KMS-11 (cell line): Measurements from ENCODE around the gene AMIGO3.

Experiments
- H2AFZ ChIP-seq: fragments of 200-600 bp; sonication (generic); 2 replicates; pipeline ENCODE4 v1.6.1; 2016; ENCODE audit warnings: antibody characterized with exemption, mixed run types, low read depth
- H3K27ac ChIP-seq: fragments of 200-600 bp; sonication (generic); 2 replicates; pipeline ENCODE4 v1.6.1; 2016; ENCODE audit warnings: mild to moderate bottlenecking, mixed run types
- H3K27me3 ChIP-seq: fragments of 200-600 bp; sonication (generic); 2 replicates; pipeline ENCODE4 v1.6.1; 2017; ENCODE audit warnings: mild to moderate bottlenecking, low read depth, mixed run types, moderate library complexity; ENCODE audit not compliant: insufficient read depth
- H3K36me3 ChIP-seq: fragments of 200-600 bp; sonication (generic); 2 replicates; pipeline ENCODE4 v1.6.1; 2017; ENCODE audit warnings: mild to moderate bottlenecking, mixed run types; ENCODE audit not compliant: insufficient read depth
- H3K4me1 ChIP-seq: fragments of 200-600 bp; sonication (generic); 2 replicates; pipeline ENCODE4 v1.6.1; 2016; ENCODE audit warnings: mild to moderate bottlenecking, low read depth, mixed run types; ENCODE audit not compliant: poor library complexity, severe bottlenecking
- H3K4me2 ChIP-seq: fragments of 200-600 bp; sonication (generic); 2 replicates; pipeline ENCODE4 v1.7.0; 2016; ENCODE audit warnings: mild to moderate bottlenecking, mixed run types
- H3K4me3 ChIP-seq: fragments of 200-600 bp; sonication (generic); IDR thresholded peaks from 2 replicates; pipeline ENCODE4 v1.6.1; 2017; ENCODE audit warnings: low read depth, low read length, mixed read lengths; ENCODE audit not compliant: insufficient read depth
- H3K79me2 ChIP-seq: fragments of 200-600 bp; sonication (generic); 2 replicates; pipeline ENCODE4 v1.6.1; 2016; ENCODE audit warnings: low read depth, mixed run types; ENCODE audit not compliant: insufficient read depth
- H3K9ac ChIP-seq: fragments of 200-600 bp; sonication (generic); 2 replicates; pipeline ENCODE4 v1.6.1; 2016; ENCODE audit warnings: mild to moderate bottlenecking, mixed run types
- H4K20me1 ChIP-seq: fragments of 200-600 bp; sonication (generic); 2 replicates; pipeline ENCODE4 v1.6.1; 2016; ENCODE audit warnings: mild to moderate bottlenecking, mixed run types; ENCODE audit not compliant: insufficient read depth
- TF ChIP-seq, protein P1 (sequence below): fragments of 200-600 bp; sonication (generic); conservative IDR thresholded peaks from 2 replicates; pipeline ENCODE4 v1.6.1; 2017; ENCODE audit warnings: low read depth, mild to moderate bottlenecking, antibody characterized with exemption, low read length, moderate library complexity, mixed read lengths

The AMIGO3 gene

DNA sequence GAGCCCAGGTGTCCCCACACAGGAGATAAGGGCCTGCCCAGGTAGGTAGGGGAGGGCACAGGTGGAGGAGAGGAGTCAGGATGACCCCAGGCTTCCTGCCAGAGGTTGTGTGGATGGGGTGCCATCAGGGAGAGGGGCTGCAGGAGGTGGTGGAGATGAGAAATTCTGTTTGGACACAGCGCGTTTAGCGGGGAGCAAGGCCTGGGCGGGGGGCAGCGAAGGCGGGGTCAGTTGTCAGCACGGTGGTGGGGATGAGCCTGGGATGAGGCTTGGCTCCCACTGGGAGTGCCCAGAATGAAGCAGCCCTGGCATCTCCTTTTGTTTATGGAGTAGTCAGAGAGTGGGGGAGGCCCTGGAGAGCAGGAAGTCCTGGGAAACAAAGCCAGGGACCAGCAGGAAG, 15.5 kb downstream of the AMIGO3 start:
- Histone ChIP-seq H4K20me1 (no peaks in the 10 kb centered on the region), H3K36me3 (no peaks in the 10 kb centered on the region), H3K79me2 (no peaks in the 10 kb centered on the region), H3K4me1 (no peaks in the 10 kb centered on the region), H2AFZ (no peak overlapping the region), H3K27me3 (no peaks in the 10 kb centered on the region), H3K9ac (no peak overlapping the region), H3K27ac (no peak overlapping the region), H3K4me3 (no peak overlapping the region), H3K4me2 (no peak overlapping the region)
- TF ChIP-seq, protein P1, sequence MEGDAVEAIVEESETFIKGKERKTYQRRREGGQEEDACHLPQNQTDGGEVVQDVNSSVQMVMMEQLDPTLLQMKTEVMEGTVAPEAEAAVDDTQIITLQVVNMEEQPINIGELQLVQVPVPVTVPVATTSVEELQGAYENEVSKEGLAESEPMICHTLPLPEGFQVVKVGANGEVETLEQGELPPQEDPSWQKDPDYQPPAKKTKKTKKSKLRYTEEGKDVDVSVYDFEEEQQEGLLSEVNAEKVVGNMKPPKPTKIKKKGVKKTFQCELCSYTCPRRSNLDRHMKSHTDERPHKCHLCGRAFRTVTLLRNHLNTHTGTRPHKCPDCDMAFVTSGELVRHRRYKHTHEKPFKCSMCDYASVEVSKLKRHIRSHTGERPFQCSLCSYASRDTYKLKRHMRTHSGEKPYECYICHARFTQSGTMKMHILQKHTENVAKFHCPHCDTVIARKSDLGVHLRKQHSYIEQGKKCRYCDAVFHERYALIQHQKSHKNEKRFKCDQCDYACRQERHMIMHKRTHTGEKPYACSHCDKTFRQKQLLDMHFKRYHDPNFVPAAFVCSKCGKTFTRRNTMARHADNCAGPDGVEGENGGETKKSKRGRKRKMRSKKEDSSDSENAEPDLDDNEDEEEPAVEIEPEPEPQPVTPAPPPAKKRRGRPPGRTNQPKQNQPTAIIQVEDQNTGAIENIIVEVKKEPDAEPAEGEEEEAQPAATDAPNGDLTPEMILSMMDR, result peak; percentile 8; the same call in 1 of the 2 replicates

- no peaks in the 10 kb centered on the region for H3K36me3 ChIP-seq
- H3K4me2 ChIP-seq, result no peak overlapping the region
- no peaks in the 10 kb centered on the region for H3K27me3 ChIP-seq
- no peak overlapping the region for H3K9ac ChIP-seq
- TF ChIP-seq, protein P1, result peak; percentile 59
- H3K79me2 ChIP-seq, result no peaks in the 10 kb centered on the region
- H3K4me3 ChIP-seq, result no peak overlapping the region
- H4K20me1 ChIP-seq, result no peaks in the 10 kb centered on the region
- no peak overlapping the region for H2AFZ ChIP-seq
- H3K27ac ChIP-seq, result no peak overlapping the region
- no peaks in the 10 kb centered on the region for H3K4me1 ChIP-seq
Observed at GRCh38 chr3:49703443-49703927, 16.0 kb downstream of the AMIGO3 start.

- TF ChIP-seq, protein P1, result no peak
- no peak overlapping the region for H3K4me2 ChIP-seq
- H3K79me2 ChIP-seq, result no peaks in the 10 kb centered on the region
- H2AFZ ChIP-seq, result no peak overlapping the region
- no peak overlapping the region for H3K27ac ChIP-seq
- H3K9ac ChIP-seq, result no peak overlapping the region
- H4K20me1 ChIP-seq, result no peaks in the 10 kb centered on the region
- no peaks in the 10 kb centered on the region for H3K27me3 ChIP-seq
- no peak overlapping the region for H3K4me3 ChIP-seq
- no peaks in the 10 kb centered on the region for H3K4me1 ChIP-seq
- no peaks in the 10 kb centered on the region for H3K36me3 ChIP-seq
Observed at GRCh38 chr3:49702672-49703071, 16.8 kb downstream of the AMIGO3 start.

GRCh38 chr3:49701388-49702077, 18.0 kb downstream of the AMIGO3 start:
- Histone ChIP-seq H3K4me1 (no peaks in the 10 kb centered on the region), H3K36me3 (no peaks in the 10 kb centered on the region), H3K4me2 (no peak overlapping the region), H4K20me1 (no peaks in the 10 kb centered on the region), H3K9ac (no peak overlapping the region), H3K27ac (no peak overlapping the region), H2AFZ (no peak overlapping the region), H3K27me3 (no peaks in the 10 kb centered on the region), H3K79me2 (no peaks in the 10 kb centered on the region), H3K4me3 (no peak overlapping the region)
- TF ChIP-seq, protein P1, result peak; percentile 56; the same call in 1 of the 2 replicates
